MM.1S (cell line): ENCODE measurements around the gene MAP3K5.

Experiments used
- DNase-seq: peaks from one replicate; pipeline ENCODE4 v3.0.0-alpha.2; 2015
- H2AFZ ChIP-seq: fragments of 300-600 bp; sonication (generic); 2 replicates; pipeline ENCODE4 v1.6.0; 2016; ENCODE audit warnings: antibody characterized with exemption, low read length
- H3F3A ChIP-seq: fragments of 300-600 bp; sonication (generic); 2 replicates; pipeline ENCODE4 v1.6.1; 2016; ENCODE audit warnings: mild to moderate bottlenecking, antibody characterized with exemption, low read length, moderate library complexity, mixed read lengths; ENCODE audit not compliant: insufficient read depth
- H3K27ac ChIP-seq: fragments of 300-600 bp; sonication (generic); 2 replicates; pipeline ENCODE4 v1.5.1; 2016; ENCODE audit warnings: mild to moderate bottlenecking, low read length
- H3K27me3 ChIP-seq: fragments of 300-600 bp; sonication (generic); replicated peaks from 2 replicates; pipeline ENCODE4 v1.6.0; 2016; ENCODE audit warnings: low read length; ENCODE audit not compliant: insufficient read depth
- H3K36me3 ChIP-seq: fragments of 300-600 bp; sonication (generic); replicated peaks from 2 replicates; pipeline ENCODE4 v1.6.1; 2016; ENCODE audit warnings: mild to moderate bottlenecking, low read length, mixed read lengths; ENCODE audit not compliant: insufficient read depth
- H3K4me1 ChIP-seq: fragments of 300-600 bp; sonication (generic); 2 replicates; pipeline ENCODE4 v1.6.1; 2016; ENCODE audit warnings: low read length, mixed read lengths
- H3K4me2 ChIP-seq: fragments of 300-600 bp; sonication (generic); 2 replicates; pipeline ENCODE4 v1.6.0; 2016; ENCODE audit warnings: low read depth, low read length
- H3K4me3 ChIP-seq: fragments of 300-600 bp; sonication (generic); 2 replicates; pipeline ENCODE4 v1.5.1; 2016; ENCODE audit warnings: low read length, mixed read lengths
- H3K79me2 ChIP-seq: fragments of 300-600 bp; sonication (generic); 2 replicates; pipeline ENCODE4 v1.6.1; 2016; ENCODE audit warnings: mixed run types, low read length, mixed read lengths
- H3K9ac ChIP-seq: fragments of 300-600 bp; sonication (generic); 2 replicates; pipeline ENCODE4 v1.6.1; 2016; ENCODE audit warnings: low read length, mixed read lengths
- H3K9me2 ChIP-seq: fragments of 300-600 bp; sonication (generic); replicated peaks from 2 replicates; pipeline ENCODE4 v1.6.1; 2016; ENCODE audit warnings: mild to moderate bottlenecking, low read length, mixed read lengths; ENCODE audit not compliant: insufficient read depth
- H3K9me3 ChIP-seq: fragments of 300-600 bp; sonication (generic); replicated peaks from 2 replicates; pipeline ENCODE4 v1.6.1; 2016; ENCODE audit warnings: mild to moderate bottlenecking, low read length, mixed read lengths; ENCODE audit not compliant: insufficient read depth
- H4K20me1 ChIP-seq: fragments of 300-600 bp; sonication (generic); 2 replicates; pipeline ENCODE4 v1.6.1; 2016; ENCODE audit warnings: mild to moderate bottlenecking, low read length, moderate library complexity, mixed read lengths; ENCODE audit not compliant: insufficient read depth
- CTCF ChIP-seq: fragments of 300-600 bp; sonication (generic); IDR thresholded peaks from 2 replicates; pipeline ENCODE4 v1.5.1; 2016; ENCODE audit warnings: antibody characterized with exemption, low read length, mixed read lengths
- EZH2 ChIP-seq: fragments of 300-600 bp; sonication (generic); optimal IDR thresholded peaks from 2 replicates; pipeline ENCODE3; 2017; ENCODE audit warnings: low read depth, mild to moderate bottlenecking, antibody characterized with exemption, low read length, mixed read lengths
- EZH2phosphoT487 ChIP-seq: fragments of 300-600 bp; sonication (generic); IDR thresholded peaks from 2 replicates; pipeline ENCODE4 v1.6.1; 2018; ENCODE audit warnings: antibody characterized with exemption, low read length

The MAP3K5 gene

GRCh38 chr6:136728976-136729515 lies 63.2 kb downstream of the MAP3K5 start:
- Histone ChIP-seq H3K4me3 (no peak overlapping the region), H3K27me3 (no peaks in the 10 kb centered on the region), H3K79me2 (peaks cover 22% of the 10 kb centered on the region), H3K9me2 (no peaks in the 10 kb centered on the region), H4K20me1 (no peaks in the 10 kb centered on the region), H3K36me3 (no peaks in the 10 kb centered on the region), H3K9me3 (no peaks in the 10 kb centered on the region), H2AFZ (no peak overlapping the region), H3K9ac (no peak overlapping the region), H3K27ac (no peak overlapping the region), H3K4me1 (peaks cover 9% of the 10 kb centered on the region), H3K4me2 (no peak overlapping the region), H3F3A (no peaks in the 10 kb centered on the region)
- TF ChIP-seq EZH2phosphoT487 (no peak), EZH2 (no peak), CTCF (no peak)
- DNase-seq: no peak

GRCh38 chr6:136728033-136728939 lies 64.0 kb downstream of the MAP3K5 start:
- H3K4me1 ChIP-seq: peaks cover 16% of the 10 kb centered on the region
- H2AFZ ChIP-seq: no peak overlapping the region
- H3K27me3 ChIP-seq: no peaks in the 10 kb centered on the region
- H3K4me2 ChIP-seq: no peak overlapping the region
- H3K79me2 ChIP-seq: peaks cover 22% of the 10 kb centered on the region
- no peaks in the 10 kb centered on the region for H4K20me1 ChIP-seq
- H3F3A ChIP-seq: peaks cover 3% of the 10 kb centered on the region; the same call in 1 of the 2 replicates
- no peaks in the 10 kb centered on the region for H3K36me3 ChIP-seq
- no peak for DNase-seq
- H3K27ac ChIP-seq: no peak overlapping the region
- H3K4me3 ChIP-seq: no peak overlapping the region
- H3K9me2 ChIP-seq: no peaks in the 10 kb centered on the region
- no peaks in the 10 kb centered on the region for H3K9me3 ChIP-seq
- H3K9ac ChIP-seq: no peak overlapping the region
- no peak for TF ChIP-seq EZH2
- no peak for TF ChIP-seq CTCF
- TF ChIP-seq EZH2phosphoT487: no peak

GRCh38 chr6:136726837-136727557 lies 65.3 kb downstream of the MAP3K5 start:
- H4K20me1 ChIP-seq: no peaks in the 10 kb centered on the region
- no peak overlapping the region for H3K27ac ChIP-seq
- H3K9ac ChIP-seq: no peak overlapping the region
- H3K36me3 ChIP-seq: no peaks in the 10 kb centered on the region
- H3K9me3 ChIP-seq: no peaks in the 10 kb centered on the region
- no peaks in the 10 kb centered on the region for H3K27me3 ChIP-seq
- peaks cover 15% of the 10 kb centered on the region for H3K79me2 ChIP-seq
- DNase-seq: no peak
- peaks cover 3% of the 10 kb centered on the region; the same call in 1 of the 2 replicates for H3F3A ChIP-seq
- H3K9me2 ChIP-seq: no peaks in the 10 kb centered on the region
- H3K4me3 ChIP-seq: no peak overlapping the region
- H2AFZ ChIP-seq: no peak overlapping the region
- TF ChIP-seq EZH2 (no peak), EZH2phosphoT487 (no peak), CTCF (no peak)
- peaks cover 16% of the 10 kb centered on the region for H3K4me1 ChIP-seq
- no peak overlapping the region for H3K4me2 ChIP-seq
